HG03558 (cell line): ENCODE data around the gene SLX4IP.

Source experiments
- ATAC-seq: cut with Tn5 transposase; IDR thresholded peaks from one replicate; pipeline ENCODE4 v1.9.1; 2021; ENCODE audit warnings: moderate number of reproducible peaks; ENCODE audit not compliant: unreplicated experiment; ENCODE audit errors: extremely low read depth

Gene SLX4IP

DNA sequence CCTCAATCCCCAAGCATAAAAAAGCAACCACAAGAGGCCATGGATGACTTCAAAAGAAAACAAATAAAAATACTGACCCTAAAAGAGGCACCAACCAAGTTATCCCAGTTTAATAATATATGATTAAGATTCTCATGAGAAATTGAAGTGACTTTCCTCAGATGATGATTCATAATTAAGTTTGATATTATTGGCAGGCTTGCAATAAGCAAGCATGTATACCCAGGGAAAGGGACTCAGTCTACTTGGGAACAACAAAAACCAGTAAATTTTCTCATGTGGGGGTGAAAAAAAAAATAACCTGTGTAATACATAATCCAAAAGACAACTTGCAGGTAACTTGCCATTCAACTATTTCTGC lies 219.1 kb downstream of the SLX4IP start:
- no peak for ATAC-seq

DNA sequence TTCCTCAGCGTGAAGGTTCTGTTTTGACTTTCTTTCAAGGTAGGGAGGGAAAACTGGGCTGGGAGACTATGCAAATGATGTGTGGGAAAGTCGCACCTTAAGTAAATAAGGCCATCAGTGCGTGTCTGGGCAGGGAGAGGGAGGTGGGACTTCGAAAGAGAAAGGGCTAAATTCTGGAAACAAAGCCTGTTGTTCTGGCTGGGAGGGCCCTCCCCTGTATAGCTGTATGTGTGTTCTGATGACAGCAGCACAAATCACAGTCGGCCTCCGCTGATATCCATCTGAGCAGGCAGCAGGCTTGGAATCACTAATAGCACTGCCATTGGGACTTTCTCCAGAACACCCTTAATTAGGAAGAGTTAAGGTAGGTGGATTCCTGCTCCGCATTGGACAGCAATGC lies 219.5 kb downstream of the SLX4IP start:
- ATAC-seq = no peak

DNA sequence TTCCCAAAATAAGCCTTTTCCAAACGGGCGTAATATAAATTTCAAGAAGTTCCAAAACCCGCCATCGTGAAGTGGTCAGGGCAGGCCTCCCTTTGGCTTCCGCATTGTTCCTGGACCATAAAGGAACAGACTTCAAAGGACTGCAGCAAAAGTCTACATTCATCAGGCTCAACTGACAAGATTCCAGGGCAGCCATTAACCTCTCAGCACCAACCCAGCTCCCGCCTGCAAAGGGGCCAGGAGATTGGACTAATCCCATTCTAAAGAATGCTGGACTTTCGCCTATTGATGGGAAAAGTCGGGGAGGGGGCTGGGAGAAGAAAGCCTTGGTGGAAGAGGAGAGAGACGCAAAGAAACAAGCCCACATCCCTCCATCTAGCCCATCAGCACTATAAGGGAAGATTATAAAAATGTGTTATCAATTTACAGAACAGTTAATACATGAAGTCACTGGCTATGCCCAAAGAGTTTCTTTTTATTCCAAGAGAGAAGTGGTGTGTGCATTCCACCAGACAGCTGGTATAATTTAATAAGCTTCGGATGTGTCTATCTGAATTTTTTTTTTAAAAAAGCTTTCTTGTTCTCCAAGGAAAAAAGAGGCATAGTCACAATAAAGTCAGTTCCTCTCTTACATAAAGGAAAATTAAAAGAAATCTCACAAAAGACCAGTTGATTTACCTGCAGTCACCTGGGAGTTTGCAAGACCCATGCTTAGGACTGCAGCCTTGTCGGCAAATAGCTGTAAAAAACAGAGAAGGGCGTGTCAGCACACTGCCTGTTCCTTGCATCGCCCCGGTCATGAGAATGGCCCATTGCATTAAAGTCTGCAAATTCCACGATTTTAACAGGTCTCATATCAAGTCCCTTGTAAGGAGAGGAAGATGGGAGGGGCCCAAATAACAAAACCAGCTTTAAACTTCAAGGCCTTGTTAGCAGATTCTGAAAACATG lies 220.9 kb downstream of the SLX4IP start:
- ATAC-seq = no peak

DNA sequence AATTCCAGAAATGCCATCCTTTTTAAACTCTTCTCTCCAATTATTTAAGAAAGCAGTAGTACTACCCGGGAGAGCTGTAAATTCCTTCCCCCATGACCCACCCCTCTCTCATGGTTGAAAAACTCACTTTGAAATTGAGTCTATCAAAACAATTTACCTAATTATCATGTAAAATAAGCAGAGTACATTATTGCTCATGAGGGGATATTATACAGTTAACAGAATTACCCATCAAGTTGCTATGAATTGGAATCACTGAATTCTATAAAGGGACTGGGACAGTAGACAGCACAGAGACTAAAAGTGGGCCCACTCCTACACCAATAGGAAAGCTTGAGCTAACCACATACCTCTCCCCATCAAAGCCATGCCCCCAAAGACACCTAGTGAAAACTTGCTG lies 222.3 kb downstream of the SLX4IP start:
- ATAC-seq = no peak

DNA sequence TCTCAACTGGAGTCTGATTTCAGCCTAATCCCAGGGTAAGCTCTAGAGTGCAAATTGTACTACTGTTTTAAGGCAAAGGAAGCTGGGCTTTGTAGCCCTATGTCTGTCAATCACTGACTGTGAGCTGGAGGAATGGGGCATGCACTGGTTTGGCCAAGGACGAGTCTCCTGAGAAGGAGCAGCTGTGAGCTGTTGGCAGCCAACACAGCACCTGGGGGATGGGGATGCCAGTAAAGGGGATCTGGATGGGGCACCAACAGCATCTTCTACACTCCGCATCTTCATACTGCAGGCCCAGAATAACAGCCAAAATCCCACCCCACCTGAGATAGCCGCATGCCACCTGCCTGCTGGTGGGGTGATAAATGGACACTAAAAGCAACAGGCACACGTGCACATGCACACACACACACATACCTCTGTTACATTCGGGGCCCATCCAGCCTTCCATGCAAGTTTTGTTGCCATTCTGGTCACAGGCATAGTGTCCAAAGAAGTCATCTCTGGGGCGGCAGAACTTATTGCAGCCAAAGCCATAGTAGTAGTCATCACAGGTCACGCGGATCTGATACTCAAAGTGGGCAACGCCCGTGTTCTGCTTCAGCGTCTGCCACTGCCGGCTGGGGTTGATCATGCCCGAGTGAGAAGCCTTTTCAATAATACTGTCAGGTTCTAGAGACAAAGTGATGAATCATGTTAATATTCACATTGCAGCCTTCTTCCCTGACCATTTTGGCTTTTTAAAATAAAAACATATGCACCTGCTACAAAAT lies 223.1 kb downstream of the SLX4IP start:
- no peak for ATAC-seq

DNA sequence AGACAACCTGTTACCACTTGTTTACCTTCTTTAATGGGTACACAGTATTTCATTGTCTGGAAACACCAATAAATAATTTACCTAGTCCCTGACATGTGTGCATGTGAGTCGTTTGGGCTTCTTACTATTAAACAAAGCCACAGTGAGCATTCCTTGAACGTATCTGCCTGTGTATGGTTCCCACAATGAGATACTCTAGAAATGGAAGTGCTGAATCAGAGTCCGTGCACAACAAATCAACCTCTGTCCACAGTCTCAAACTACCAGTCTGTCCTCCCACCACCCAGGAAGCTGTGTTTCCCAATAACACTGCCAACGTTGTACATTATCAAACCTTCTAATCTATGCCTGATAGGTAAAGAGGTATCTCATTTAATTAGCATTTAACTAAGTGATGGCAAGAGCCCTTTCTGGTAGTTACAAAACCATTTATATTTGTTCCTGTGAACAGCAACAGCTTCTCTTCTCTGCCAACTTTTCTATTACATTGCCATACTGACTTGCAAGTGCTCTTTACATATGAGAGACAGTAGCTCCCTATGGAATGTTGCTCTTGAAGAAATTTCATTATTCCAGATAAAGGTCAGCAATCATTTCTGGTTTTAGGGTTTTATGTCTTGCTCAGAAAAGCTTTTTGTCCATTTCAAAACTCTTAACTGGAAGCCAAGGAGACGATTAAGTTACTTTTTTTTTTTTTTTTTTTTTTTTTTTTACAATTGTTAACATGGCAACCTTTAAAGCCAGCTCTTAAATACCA lies 223.9 kb downstream of the SLX4IP start:
- ATAC-seq = no peak

DNA sequence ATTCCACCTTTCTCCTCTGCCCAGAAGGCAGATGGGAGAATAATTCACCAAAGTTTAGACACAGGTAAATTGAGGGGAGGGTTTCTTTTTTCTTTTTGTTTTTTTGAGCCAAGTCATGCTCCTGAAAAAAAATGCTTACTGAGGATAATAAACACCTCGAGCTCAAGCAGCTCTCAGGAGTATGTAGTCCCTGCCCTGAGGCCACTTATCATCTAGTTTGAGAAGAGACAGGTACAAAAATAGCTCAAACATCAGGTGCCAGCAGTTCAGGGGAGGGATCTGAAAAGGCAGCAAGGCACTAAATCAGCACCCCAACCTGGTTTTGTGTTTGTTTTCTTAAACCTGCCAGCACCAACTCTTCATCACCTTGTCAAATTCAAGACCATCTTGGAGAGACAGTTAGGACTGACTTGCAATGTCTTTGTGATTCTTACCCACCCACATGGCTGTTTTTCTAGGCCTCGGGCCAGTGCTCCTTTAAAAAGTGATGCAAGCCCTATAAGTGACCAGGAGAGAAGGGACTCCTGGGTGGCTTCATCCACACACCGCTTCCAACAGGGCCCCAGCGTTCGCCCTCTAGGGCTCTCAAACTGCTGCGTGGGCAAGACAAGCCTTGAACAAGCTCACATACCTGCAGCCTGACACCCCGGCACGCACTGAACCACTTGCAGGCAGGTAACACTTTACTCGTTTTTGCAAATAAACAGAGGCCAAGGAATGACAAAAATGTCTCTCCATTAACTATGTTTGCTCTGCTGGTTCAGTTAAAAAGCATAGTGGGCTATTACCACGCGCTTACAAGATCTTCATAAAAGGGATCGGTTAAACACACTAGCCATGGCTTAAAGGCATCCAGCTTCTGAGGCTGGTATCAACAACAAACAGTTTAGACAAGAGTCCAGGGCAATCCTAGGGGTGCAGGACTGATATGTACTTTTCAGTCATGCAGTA lies 224.8 kb downstream of the SLX4IP start:
- ATAC-seq = no peak

DNA sequence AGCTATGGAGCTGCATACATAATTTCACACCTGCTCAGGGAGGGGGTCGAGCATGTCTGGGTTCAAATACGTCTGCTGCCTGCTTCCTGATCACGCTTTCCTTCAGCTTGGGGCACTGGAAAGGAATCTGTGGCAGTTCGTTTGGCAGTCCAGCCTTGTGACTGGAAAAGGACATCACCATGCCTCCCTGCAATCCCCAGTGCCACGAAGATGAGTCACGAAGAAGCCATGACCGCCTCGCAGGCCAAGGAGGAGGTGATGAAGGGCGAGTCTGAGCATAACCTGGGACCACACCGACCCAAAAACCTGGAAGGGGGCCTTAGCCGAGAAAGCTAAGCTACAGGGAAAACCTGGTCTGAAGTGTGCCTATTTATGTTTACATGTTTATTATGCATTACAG lies 225.6 kb downstream of the SLX4IP start:
- ATAC-seq = no peak

DNA sequence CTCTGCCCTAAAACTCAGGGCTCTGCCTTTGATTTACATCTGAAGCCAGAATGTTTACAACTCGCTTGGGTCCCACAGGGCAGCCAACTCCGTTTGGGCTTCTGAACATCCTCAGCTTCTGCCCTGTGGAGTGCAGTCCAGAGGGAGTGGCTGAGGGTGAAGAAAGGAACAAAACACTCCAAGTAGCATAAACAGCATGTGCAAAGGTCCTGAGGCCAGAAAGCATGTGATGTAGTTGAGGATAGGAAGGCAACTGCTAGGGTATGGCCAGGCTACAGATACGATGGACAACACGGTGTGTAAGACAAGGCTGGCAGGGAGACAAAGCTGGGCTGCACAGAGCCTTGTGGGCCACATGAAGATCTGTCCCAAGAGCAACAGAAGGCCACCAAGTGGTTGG lies 226.2 kb downstream of the SLX4IP start:
- no peak for ATAC-seq

DNA sequence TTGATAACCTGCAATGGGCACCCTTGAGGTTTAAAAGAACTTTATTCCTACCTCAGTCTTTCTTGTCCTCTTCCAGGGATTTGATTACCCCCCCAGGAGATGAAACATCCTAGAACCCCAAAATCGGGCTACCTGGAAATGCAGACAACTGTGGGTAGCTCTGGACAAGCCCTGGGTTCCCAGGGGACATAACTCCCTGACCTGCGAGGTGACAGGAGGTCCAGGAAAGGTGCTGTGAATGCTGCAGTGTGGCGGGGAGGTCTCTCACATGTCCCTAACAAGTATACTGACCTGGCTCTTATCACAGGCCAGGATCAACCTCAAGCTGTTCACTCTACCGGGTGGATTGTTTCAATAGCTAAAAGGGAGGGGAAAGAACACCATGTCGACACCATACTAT lies 227.0 kb downstream of the SLX4IP start:
- ATAC-seq = no peak

DNA sequence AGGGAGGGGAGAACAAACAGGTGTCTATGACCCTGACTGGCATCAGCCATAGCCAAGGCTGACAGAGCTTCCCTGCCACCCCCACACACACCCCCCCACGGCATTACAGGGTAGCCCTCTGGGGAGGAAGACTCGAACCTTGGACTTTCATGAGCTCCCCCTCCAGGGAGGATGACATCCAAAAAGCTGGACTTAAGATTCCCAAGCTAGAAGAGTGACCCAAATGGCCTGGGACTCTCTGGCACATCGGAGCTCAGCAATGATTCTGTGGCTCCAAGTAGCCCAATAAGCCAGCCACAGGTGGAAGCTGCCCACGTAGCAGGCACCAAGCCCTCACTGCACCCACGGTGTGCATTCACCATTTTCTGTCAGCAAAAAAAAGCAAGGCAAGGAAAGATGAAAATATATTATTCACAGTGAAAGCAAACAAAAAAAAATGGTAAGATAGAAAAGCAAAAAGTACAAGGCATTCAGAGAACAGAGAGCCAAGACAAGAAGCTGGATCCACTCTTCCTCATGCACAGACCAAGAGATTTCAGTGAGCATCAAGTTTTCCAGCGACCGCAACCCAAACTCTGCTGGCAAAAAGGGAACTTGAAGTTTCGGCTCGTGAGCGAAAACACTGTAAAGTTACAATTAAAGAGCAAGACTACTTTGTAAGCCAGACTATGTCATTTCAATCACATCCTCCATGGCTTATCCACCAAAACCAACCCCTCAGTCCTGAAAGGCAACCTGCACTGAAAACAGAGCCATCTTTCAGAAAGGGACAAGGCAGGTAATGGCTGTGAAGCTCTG lies 227.8 kb downstream of the SLX4IP start:
- ATAC-seq = no peak

DNA sequence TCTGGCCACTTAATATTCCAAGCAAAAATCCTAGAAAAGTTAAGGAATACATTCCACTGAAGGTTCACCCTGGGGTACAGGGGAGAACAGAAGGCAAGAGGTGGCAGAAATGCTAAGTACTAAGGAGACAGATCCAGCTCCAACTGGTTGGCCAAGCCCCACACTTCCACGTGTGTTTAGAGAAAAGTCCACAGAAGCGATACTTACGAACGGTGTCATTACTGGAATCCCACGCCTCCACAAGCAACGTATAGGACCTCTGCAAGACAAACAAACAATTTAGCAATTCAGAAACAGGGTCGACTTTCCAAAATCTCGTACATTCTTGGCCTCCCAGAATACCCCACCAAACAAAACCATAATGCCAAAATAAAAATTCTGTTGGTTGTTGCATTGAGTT lies 228.7 kb downstream of the SLX4IP start:
- no peak for ATAC-seq

DNA sequence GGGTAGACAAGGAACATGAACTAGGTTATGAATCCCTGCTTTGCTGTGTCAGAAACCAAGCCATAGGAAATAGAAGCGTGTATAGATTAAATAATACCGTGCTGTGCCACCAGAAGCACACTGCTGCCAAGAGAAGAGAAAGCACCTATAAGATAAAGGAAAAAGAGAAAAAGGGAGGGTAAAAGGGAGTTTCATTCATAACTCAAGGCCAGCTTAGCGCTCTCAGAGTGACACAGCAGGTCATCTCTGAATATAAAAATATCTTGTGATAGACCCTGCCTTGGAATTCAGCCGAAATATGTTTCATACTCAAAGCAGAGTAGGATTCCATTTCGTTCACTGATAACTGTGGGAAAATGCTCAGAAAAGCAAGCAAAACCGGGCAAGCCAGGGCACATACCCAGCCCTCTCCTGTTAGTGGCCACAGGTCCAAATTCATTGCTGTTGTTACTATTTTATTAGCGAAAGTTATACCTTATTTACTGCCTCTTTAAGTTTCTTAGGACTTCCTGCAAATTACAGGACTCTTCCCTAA lies 230.0 kb downstream of the SLX4IP start:
- ATAC-seq = no peak

DNA sequence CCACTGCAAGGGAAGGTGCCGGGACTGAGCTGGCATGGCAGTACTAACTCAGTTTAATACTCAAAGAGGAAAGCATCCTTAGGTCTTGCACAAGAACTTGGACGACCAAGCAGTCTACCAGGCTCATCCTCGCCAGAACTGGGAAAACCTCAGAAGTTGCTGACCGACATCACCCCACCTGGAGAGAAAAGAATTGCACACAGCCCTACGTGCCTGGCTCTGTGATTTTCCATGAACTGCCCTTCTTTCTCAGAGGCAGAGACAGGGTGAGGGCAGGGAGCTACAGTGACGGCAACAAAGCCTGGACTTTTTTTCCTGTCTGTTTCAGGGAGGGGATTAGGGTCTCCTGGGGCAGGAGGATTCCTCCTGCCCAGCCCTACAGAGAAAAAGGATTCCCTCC lies 230.7 kb downstream of the SLX4IP start:
- no peak for ATAC-seq

DNA sequence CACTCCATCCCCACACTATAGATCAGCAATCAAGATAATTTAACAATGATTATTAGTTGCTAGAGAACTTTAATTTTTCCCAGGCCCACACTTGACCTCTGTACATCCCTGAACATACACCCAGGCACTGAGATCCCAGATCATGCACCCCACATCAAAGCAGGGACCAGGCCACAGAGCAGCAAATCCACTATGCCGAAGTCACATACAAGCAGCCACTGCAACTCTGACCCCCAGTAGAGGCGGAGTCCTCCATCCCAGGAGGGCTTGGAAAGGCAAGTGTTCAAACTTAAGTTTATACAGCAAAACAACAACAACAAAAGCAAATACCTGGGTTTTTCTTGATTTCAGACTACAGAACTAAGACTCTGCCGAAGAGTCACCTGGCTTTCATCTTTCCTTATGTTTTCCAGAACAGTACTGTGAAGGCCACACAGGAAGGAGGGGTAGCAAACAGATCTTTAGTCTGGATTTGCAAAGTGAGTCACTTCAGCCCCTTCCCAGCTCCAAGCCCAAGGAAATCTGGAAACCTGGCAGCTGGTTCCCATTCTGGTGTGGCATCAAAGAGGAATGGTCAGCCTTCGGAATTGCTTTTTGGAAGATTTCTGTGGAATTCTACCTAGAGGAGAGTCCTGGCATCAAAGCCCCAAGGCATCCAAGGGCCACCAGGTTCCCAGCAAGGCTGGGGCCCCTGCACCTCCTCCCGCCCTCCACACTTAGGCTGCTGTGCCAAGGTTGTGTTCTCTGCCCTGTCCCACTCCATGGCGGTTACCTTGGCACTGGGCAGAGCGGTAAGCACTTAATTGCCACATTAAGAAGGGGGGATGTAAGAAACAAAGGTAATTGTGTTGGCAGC lies 231.3 kb downstream of the SLX4IP start:
- ATAC-seq = no peak

DNA sequence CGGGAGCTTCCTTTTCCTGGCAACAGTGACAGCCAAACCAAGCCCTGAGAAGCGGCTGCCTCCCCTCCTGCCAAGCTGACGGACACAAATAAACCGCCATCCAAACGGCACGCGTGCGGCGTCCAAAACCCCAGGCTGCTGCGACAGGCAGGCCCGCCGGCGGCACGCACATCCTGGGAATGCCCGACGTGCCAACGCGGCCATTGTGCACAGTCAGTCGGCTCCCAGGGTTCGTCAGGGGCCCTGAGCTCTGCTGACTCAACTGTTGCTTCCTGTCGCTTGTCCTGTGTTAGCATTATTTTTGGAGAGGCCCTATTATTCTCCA lies 231.9 kb downstream of the SLX4IP start:
- ATAC-seq = no peak

DNA sequence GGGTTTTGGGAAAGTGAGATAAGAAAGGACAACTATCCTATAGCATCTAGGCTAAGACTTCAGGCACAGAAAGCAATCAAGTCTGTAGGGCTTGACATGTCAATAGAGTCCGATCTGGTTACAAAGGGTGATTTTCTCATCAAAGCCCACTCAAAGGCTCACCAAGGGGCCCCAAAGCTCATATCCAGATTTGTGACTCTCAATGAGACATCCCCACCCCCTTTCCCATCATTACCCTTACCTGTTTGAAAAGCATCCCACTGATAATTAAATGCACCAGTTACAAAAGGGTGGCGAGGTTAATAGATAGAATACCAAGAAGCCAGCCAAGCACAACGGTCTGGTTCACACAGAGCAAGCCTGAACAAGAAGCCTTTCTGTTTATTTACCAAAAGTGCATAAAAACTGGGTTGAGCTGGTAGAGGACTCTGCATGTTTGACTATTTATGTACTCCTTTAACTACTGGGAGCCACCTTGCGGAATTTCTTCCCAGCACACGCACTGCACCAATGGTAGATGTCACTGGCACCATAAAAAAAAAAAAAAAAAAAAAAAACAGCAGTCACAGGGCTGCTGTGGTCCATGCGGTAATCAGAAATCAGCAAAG lies 232.6 kb downstream of the SLX4IP start:
- no peak for ATAC-seq
